Measurements from ENCODE around the gene GRK6. TPM values are rescaled to one million over a fixed set of nuclear protein-coding genes. Genes with fewer than 3 reads are reported as not detected.
"Not testable (repeated sequence)": the region's sequence is repeated elsewhere in the genome, so short reads cannot be mapped to it uniquely, and the experiment has no call there.

Gene GRK6
- total RNA-seq, 1 experiment from 2014 or later = 26.9 TPM

DNA sequence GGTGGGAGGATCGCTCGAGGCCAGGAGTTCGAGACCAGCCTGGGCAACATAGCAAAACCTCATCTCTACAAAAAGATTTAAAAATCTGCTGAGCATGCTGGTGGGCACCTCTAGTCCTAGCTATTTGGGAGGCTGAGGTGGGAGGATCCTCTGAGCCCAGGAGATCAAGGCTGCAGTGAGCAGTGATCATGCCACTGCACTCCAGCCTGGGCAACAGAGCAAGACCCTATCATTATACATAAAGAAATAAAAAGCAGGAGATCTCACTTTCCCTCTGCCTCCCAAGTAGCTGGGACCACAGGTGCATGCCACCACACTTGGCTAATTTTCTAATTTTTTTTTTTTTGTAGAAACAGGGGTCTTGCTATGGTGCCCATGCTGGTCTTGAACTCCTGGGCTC is 59.3 kb downstream of the GRK6 start:
- DNase-seq (ENCODE audit: low read depth) = not testable (repeated sequence)

DNA sequence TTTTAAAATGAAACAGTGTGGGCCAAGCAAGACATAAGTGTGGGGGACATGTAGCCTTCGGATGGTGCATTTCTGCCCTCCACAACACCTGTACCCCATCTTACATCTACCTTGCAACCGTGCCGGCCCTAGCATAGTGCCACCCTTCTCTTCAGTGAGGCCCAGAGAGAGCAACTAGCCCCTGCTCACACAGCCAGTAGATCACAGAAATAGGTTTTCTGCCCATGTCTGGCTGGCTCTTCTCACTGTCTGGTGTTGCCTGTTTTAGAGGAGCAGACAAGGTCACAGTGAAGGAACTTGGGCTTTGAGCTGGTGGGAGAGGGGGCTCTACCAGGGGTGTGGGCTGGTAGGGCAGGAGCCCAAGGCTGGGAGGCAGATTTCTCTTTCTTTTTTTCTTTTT is 59.8 kb downstream of the GRK6 start:
- no peak for DNase-seq (ENCODE audit: low read depth)

DNA sequence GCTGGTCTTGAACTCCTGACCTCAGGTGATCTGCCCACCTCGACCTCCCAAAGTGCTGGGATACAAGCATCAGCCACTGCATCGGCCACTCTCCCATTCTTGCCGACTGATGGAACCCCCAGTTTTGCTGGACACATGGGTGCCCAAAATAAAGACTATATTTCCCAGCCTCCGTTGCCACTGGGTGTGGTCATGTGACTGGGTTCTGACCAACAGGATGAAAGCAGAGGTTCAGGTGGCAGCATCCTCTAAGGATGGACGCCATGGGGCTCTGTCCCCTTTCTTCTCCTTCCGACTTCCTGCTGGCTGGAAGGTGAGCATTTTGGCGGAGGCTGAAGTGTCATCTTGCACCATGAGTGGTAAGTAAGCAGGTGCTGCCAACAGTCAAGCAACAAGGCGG is 60.7 kb downstream of the GRK6 start:
- no peak for DNase-seq (ENCODE audit: low read depth)

DNA sequence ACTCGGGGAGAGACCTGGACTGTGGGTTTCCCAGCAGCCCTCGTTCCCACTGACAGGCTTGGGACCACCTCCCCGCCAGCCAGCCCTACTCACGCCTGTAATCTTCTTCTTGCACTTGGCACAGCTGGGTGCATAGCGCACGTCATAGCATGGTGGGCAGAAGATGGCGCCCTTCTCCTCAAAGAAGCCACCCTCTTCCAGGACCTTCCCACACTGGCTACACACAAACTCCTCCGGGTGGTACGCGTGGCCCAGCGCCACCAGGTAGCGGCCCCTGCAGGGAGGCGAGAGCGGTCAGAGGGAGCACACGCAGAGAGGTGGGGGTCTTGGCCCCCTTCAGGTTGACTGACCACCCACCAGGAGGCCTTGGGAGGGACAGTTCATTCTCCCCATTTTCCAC is 61.5 kb downstream of the GRK6 start:
- DNase-seq (ENCODE audit: low read depth) = no peak

DNA sequence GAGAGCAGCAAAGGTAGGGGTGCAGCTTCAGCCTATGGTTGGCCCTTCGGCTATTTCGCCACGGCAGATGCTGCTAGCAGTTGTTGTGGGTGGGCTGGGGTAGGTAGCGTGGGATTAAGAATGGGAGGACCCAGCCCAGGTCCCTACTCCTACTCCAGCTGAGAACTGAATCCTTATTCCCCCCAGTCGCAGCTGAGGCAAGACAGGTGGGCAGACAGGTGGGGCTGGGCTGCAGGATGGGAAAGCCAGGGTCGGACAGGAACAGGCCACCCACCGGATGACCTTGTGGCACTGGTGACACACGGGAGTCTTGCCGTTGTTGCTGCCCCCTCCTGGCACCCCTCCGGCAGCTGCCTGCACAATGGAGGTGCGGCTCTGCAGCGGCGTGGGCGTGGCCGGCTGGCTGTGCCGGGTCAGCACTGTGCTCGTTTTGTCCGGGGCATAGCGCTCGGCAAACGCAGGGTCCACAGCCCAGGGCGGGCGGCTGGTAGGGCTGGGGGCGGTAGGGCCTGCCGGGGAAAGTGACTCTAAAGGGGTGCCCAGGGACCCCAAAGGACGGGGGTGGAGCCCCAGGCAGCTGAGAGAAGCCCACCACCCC is 62.7 kb downstream of the GRK6 start:
- no peak for DNase-seq (ENCODE audit: low read depth)

DNA sequence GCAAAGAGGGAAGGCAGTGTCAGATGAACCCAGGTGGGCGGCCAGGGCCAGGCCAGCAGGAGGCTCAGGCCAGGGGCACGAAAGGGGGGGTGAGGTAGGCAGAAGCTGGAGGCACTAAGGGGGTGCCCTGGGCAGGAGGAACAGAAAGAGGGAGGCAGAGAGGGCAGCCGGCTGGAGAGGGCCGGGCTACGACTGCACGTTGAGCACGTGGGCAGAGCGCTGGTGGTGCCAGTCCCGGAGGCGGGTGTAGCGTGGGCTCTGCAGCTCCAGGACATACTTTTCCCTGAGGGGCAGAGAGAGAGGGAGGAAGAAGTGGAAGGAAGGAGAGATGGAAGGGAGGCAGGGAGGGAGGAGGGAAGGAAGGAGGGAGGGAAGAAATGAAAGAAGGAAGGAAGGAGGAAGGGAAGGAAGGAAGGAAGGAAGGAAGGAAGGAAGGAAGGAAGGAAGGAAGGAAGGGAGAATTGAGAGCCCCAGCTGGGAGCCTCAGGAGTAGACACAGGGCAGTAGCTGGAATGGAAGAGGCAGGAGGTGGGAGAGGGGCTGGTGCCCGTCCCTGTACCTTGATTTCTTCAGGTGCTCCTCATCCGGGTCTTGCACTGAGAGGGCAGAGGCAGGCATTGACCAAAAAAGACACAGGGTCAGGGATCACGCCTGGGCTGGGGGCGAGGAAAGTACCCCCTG is 64.0 kb downstream of the GRK6 start:
- no peak for DNase-seq (ENCODE audit: low read depth)

DNA sequence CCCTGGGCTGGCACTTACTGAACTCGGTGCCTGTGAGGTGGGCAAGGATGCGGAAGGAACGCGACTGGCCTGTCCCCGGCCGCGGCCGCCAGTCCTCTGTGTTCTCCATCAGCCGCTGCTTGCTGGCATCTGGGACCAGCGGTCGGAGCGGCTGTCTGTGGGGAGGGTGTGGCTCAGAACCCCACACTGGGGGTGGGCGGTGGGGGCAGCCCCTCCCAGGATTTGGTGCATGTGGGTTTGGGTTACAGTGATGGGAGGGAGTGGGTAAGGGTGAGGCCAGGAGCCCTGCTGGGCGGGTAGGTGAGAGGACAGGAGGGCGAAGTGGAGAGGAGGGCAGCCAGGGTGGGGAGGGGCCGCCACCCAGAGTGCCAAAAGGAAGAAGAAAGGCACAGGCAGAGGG is 64.5 kb downstream of the GRK6 start:
- DNase-seq (ENCODE audit: low read depth) = no peak

DNA sequence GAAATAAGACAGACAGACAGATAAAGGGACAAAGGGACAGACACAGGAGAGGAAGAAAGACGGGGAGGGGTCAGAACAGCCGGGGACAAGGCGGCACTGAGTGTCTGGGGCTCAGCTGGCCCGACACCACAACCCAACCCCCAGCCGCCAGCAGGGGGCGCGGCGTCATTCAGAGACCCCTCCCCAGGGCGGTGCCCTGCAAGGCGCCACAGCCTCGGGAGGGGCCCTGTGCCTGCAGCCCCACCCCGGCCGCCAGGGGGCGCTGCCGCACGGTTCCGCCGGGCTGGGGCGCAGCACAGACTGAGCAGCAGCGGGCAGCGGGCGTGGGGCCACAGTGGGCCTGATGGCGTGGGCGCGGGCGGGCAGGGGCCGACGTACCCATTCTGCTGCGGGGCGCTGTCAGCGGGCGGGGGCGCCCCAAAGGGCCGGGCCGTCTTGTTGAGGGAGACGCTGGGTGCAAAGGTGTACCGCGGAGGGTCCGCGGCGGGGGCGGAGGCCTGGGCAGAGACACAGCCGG is 65.0 kb downstream of the GRK6 start:
- DNase-seq (ENCODE audit: low read depth) = no peak

DNA sequence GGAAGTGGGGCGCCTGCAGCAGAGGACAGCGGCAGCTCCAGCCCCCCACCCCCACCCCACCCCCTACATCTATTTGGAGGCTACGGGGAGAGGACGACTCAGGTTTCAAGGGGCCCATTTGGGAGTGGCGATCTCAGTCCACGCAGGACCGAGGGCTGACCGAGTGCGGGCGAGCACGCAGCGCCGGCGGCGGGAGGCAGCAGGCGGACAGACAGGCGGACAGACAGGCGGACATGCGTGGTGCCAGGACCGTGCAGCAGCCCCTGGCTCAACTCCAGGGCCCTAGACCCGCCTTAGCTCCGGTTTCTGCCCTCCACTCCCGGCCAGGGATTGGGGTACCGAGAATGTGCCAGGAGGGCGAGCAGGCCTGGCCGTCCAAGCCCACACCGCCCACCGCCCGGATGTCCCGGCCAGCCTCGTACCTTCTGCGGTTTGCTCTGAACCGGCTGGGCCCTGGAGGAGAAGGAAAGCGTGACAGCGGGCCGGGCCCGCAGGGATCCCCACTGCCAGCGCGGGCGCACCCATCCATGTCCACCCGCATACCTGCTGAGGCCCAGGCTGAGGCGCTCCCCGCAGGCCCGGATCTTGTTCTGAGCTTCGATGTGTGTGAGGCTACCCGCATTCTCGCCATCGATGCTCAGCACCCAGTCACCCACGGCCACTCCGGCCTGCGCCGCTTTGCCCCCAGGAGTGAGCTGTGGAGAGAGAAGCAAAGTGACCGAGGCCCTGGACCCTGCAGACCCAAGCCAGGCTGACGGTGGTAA is 65.7 kb downstream of the GRK6 start:
- DNase-seq (ENCODE audit: low read depth) = no peak

Other genes starting within 250 kb of the GRK6 start
- gene RAB24, start 123.0 kb upstream of the GRK6 start, total RNA-seq (2014; rRNA removed; shearing (Covaris generic)) = 10.3 and 15.1 TPM in 2 replicates
- gene PRELID1, start 122.9 kb upstream of the GRK6 start, total RNA-seq (2014; rRNA removed; shearing (Covaris generic)) = 256 and 386 TPM in 2 replicates
- 50.6 and 72.9 TPM in 2 replicates for gene MXD3, start 114.8 kb upstream of the GRK6 start, total RNA-seq (2014; rRNA removed; shearing (Covaris generic))
- gene LMAN2, start 75.0 kb upstream of the GRK6 start, total RNA-seq (2014; rRNA removed; shearing (Covaris generic)) = 273 and 306 TPM in 2 replicates
- gene RGS14, start 68.8 kb upstream of the GRK6 start, total RNA-seq (2014; rRNA removed; shearing (Covaris generic)) = 4.6 and 10.2 TPM in 2 replicates
- gene SLC34A1, start 42.2 kb upstream of the GRK6 start, total RNA-seq (2014; rRNA removed; shearing (Covaris generic)) = not detected in 2 replicates
- gene PFN3, start 26.0 kb upstream of the GRK6 start, total RNA-seq (2014; rRNA removed; shearing (Covaris generic)) = not detected in 2 replicates
- 0.12 and 0.59 TPM in 2 replicates for gene F12, start 17.1 kb upstream of the GRK6 start, total RNA-seq (2014; rRNA removed; shearing (Covaris generic))
- gene PRR7, start 20.1 kb downstream of the GRK6 start, total RNA-seq (2014; rRNA removed; shearing (Covaris generic)) = 13.9 and 20.8 TPM in 2 replicates
- 29.7 and 39.5 TPM in 2 replicates for gene DBN1, start 47.0 kb downstream of the GRK6 start, total RNA-seq (2014; rRNA removed; shearing (Covaris generic))
- 88.4 and 93.8 TPM in 2 replicates for gene PDLIM7, start 70.9 kb downstream of the GRK6 start, total RNA-seq (2014; rRNA removed; shearing (Covaris generic))
- gene DOK3, start 83.2 kb downstream of the GRK6 start, total RNA-seq (2014; rRNA removed; shearing (Covaris generic)) = 0.49 TPM in 1 of 2 replicates, not detected in the other
- gene DDX41, start 90.3 kb downstream of the GRK6 start, total RNA-seq (2014; rRNA removed; shearing (Covaris generic)) = 74.2 and 87.6 TPM in 2 replicates
- 11.6 and 11.8 TPM in 2 replicates for gene FAM193B, start 127.9 kb downstream of the GRK6 start, total RNA-seq (2014; rRNA removed; shearing (Covaris generic))
- 62.2 and 104 TPM in 2 replicates for gene TMED9, start 165.5 kb downstream of the GRK6 start, total RNA-seq (2014; rRNA removed; shearing (Covaris generic))
- 12.6 and 17.7 TPM in 2 replicates for gene B4GALT7, start 173.5 kb downstream of the GRK6 start, total RNA-seq (2014; rRNA removed; shearing (Covaris generic))